GM21367 (cell line): ENCODE measurements around the gene DLL3.
"Not testable (repeated sequence)": the region's sequence is repeated elsewhere in the genome, so short reads cannot be mapped to it uniquely, and the experiment has no call there.

Experiments used
- ATAC-seq: cut with Tn5 transposase; IDR thresholded peaks from one replicate; pipeline ENCODE4 v1.9.1; 2021; ENCODE audit not compliant: unreplicated experiment

DLL3 gene, protein sequence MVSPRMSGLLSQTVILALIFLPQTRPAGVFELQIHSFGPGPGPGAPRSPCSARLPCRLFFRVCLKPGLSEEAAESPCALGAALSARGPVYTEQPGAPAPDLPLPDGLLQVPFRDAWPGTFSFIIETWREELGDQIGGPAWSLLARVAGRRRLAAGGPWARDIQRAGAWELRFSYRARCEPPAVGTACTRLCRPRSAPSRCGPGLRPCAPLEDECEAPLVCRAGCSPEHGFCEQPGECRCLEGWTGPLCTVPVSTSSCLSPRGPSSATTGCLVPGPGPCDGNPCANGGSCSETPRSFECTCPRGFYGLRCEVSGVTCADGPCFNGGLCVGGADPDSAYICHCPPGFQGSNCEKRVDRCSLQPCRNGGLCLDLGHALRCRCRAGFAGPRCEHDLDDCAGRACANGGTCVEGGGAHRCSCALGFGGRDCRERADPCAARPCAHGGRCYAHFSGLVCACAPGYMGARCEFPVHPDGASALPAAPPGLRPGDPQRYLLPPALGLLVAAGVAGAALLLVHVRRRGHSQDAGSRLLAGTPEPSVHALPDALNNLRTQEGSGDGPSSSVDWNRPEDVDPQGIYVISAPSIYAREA

DNA sequence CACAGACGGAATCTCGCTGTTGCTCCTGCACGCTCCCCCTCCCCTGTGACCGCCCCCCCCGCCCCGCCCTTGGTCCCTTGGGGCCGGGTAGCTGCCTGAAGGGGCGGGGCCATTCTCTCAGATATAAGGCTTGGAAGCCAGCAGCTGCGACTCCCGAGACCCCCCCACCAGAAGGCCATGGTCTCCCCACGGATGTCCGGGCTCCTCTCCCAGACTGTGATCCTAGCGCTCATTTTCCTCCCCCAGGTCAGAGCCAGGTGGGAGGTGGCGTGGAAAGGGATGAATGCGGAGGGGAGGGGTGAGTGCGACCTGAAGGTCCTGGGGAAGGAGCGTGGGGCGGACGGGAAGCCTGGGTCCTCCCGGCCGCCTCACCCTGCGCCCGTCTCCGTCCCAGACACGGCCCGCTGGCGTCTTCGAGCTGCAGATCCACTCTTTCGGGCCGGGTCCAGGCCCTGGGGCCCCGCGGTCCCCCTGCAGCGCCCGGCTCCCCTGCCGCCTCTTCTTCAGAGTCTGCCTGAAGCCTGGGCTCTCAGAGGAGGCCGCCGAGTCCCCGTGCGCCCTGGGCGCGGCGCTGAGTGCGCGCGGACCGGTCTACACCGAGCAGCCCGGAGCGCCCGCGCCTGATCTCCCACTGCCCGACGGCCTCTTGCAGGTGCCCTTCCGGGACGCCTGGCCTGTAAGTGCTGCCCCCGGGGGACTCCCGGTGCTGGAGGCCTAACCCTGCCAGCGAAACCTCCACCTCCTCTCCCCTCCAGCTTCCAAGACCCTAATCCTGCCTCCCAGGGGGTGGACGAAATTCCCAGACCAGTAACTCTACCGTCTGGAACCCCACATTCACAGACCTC, at the start of gene DLL3:
TSS of gene DLL3 (plus strand) at position 150 of the 845 bp plus-strand sequence. CDS start at position 178, 28 bp downstream.
- ATAC-seq: no peak

DNA sequence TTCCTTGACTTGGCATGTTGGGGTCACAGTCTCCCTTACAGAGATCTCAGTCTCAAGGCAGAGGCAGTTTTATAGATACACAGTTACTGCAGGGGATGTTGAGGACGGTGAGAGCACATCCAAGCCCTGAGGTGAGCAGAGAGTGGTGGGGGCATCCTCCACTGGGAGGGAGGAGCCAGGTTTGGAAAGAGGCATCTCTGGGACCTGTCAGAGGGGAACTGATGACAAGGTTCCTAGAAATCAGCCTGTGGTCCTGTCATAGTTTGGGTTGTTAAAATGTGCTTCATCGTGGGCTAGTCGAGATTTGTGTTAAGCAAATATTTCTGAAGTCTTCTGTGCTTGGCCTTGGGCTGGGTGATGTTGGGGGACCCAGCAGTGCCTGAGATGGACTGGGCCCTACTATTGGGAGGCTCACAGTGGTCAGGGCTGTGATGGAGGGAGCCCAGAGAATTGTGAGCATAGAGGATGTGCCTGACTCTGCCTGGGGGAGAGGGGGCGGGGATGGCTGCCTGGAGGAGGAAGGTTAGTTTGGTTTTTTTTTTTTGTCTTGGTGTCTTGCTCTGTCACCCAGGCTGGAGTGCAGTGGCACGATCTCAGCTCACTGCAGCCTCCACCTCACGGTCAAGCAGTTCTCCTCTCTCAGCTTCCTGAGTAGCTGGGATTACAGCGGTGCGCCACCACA, 49.5 kb upstream of the DLL3 start:
- no peak for ATAC-seq

DNA sequence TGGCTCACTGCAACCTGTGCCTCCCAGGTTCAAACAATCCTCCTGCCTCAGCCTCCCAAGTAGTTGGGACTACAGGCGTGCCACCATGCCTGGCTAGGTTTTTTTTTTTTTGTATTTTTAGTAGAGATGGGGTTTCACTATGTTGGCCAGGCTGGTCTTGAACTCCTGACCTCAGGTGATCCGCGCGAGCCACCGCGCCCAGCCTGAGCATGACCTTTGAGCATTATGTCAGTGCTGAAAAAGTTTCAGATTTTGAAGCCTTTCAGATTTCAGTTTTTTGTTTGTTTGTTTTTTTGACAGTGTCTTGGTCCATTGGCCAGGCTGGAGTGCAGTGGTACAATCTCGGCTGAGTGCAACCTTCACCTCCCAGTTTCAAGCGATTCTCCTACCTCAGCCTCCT, 47.5 kb upstream of the DLL3 start:
- not testable (repeated sequence) for ATAC-seq

DNA sequence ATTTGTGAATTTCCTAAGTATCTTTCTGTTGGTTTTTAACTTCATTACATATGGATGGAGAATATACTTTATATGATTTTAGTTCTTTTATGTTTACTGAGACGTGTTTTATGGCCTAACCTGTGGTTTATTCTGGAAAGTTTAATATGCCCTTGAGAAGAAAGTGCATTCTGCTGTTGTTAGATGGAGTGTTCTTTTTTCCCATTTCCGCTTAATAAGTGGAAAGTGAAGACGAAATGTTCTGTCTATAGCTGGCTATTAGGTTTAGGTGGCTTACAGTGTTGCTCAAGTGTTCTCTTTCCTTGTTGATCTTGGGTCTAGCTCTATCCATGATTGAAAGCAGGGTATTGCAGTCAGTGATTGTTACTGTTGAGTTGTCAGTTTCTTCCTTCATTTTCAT, 35.3 kb upstream of the DLL3 start:
- ATAC-seq: no peak

DNA sequence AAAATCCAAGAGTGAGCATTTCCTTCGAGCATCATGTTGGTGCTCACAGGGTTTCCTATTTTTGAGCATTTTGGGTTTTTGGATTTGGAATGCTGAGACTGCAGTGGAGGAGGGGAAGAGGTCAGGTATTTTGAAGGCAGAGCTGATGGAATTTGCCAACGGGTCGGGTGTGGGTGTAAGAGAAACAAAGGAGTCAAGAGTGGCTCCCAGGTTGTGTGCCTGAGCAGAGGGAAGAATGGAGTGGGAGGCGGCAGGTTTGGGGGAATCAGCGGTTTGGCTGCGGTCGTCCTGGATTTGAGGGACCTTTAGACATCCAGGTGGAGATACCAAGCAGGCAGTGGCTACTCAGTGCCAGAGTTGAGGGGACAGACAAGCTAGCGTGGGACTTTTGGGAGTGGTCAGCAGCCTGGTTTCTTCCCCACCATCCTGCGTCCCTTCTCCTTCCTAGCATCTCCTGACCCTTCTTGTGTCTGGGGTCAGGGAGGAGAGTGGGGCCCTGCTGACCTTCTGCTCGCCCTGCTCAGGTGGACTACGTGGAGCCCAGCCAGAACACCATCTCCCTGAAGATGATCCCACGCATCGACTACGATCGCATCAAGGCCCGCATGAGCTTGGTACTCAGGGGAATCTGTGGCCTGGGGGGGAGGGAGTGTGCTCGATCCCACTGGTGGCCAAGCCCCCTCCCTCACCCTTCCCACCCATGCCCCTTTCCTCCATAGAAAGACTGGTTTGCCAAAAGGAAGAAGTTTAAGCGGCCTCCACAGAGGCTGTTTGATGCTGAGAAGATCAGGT, 32.6 kb upstream of the DLL3 start:
- no peak for ATAC-seq

DNA sequence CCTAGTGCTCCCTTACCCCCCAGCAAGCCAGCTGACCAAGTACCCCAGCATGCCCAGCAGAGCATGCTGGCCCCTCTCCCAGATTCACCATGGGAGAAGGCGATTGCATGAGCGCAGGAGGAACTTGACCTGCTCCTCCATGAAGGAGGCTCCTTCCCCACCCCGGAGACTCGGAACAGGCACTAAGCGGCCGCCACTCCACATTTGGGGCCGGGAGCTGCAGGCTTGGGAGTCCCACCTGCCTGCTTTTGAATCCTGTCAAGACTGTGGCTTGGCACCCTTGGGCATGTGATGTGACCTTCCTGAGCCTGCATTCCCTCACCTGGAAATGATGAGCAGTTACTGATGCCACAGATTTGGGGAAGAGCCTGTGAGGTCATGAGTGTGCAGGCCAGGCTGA, 30.8 kb upstream of the DLL3 start:
- no peak for ATAC-seq

DNA sequence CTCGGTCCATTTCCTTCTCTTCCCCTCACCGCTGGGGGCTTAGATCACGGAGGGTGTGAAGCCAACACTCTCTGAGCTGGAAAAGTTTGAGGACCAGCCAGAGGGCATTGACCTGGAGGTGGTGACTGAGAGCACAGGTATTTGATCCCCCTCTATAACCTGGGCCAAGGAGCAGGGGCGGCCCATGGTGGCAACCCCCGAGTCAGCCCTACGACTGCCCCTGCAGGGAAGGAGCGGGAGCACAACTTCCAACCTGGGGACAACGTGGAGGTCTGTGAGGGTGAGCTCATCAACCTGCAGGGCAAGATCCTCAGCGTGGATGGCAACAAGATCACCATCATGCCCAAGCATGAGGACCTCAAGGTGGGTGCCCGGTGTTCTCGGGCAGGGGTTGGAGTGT, 29.7 kb upstream of the DLL3 start:
- ATAC-seq: no peak

DNA sequence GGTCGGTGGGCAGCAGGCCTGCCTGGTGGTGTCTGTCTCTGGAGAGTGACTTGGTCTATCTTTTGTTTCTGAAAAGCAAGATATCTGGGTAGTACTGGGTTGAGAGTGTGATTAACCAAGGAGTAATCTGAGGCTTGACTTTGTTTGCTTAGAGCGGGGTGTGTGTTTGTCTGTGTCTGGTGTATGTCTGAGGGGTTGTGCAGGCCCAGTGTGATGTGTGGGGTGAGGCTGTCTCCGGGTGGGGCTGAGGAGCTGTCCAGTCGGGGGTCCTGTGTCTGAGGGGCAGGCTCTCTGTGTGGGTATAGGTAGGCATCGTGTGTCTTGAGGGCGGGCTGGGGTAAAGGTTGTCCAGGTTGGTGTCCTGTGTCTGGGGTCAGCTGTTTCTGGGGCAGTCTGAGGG, 29.2 kb upstream of the DLL3 start:
- no peak for ATAC-seq

DNA sequence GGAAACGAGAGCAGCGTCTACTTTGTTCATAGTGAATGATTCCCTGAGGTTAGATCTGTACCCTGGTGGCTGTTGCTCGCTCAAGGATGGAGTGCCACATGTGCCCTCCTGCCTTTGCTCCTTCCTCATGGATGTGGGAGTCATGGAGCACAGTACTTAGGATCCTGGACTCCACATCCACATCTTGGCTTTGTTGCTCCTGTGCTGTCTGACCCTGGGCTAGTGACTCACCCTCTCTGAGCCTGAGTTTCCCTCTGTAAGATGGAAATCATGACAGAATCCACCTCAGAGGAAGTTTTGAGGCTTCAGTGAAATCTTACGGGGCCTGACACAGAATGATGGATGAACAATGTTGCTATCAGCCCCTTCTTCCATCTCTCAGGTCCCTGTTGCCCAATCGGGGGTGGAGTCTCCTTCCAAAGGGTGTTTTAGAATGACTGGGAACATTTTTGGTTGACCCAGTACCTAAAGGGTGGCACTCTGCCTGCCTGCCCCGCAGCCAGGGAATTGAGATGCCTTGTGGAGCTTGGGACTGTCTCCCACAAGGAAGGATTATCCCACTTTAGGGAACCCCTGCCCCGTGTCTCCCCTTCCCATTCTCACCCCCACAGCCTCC, 27.9 kb upstream of the DLL3 start:
- no peak for ATAC-seq

DNA sequence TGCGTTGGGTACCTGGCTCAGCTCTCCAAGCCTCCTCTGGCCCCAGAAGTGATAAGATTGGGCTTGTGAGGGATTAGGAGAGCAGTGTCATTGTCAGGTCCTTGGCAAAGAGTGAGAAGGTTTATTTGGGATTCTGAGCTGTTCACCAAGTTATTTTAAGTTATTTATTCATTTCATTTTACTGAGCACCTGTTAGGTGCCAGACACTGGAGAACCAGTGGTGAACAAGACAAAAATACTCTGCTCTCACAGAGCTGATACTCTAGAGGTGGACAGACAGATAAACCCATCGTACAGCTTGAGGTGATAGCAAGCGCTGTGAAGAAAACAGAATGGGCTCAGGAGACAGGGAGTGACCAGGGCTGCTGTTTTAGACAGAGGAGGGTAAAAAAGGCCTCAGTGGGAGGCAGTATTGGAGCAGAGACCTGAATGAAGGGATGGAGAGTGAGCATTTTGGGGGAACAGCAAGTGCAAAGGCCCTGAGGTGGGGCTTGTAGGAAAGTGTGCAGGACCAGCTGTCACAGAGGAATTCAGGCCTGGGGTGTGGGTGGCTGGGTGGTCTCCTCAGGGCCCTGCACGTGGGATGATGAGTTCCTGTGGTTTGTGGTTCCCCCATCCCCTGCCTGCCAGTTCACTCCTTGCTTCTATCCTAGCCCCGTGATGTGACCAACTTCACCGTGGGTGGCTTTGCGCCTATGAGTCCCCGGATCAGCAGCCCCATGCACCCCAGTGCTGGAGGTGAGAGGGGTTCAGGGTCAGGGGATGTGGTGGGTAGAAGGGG, 26.8 kb upstream of the DLL3 start:
- no peak for ATAC-seq

DNA sequence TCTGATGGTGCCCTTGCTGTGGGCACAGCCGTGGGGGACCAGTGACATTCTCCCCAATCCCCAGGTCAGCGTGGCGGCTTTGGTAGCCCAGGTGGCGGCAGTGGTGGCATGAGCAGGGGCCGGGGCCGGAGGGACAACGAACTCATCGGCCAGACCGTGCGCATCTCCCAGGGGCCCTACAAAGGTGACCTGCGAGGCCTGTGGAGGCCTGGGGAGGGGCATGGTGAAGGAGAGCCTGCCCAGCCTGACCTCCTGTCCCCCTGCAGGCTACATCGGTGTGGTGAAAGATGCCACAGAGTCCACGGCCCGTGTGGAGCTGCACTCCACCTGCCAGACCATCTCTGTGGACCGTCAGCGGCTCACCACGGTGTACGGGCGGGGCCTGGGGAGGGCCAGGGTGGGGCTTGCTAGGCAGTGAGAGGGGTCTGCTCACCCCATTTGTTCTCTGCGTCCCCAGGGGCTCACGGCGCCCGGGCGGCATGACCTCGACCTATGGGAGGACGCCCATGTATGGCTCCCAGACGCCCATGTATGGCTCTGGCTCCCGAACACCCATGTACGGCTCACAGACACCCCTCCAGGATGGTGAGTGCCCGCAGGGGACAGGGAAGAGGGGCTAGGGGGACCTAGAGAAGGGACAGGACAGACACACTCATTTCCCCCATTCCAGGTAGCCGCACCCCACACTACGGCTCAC, 25.9 kb upstream of the DLL3 start:
- no peak for ATAC-seq

DNA sequence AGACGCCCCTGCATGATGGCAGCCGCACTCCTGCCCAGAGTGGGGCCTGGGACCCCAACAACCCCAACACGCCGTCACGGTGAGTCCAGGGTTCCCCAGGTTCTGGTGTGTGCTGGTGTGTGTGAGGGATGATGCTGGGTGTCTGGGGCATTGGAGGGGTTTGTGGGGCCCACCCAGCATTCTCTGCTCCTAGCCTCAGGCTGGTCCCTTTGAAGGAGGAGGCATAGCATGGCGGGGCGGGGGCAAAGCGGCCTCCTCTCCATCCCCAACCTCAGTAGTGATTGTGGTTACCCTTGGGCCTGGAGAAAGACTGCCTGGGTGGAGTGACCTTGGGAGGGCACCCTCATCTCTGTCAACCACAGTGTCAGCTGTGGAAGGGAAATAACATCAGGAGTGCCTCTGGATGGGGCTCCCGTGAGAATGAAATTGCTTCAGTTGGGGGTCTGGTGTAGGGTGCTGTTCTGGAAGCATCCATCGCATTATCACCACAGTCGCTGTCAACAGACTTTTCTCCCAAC, 25.2 kb upstream of the DLL3 start:
- ATAC-seq: no peak

DNA sequence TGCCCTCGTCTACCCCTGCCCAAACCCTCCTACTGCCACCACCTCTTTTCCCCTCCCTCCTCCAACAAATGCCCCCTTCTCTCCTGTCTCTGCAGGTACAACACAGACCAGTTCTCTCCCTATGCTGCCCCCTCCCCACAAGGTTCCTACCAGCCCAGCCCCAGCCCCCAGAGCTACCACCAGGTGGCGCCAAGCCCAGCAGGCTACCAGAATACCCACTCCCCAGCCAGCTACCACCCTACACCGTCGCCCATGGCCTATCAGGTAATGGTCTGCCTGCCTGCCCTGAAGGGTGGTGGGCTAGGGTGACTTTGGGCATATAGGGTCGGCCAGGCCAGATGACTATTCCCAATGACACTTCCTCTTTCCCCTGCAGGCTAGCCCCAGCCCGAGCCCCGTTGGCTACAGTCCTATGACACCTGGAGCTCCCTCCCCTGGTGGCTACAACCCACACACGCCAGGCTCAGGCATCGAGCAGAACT, 24.6 kb upstream of the DLL3 start:
- ATAC-seq: no peak

DNA sequence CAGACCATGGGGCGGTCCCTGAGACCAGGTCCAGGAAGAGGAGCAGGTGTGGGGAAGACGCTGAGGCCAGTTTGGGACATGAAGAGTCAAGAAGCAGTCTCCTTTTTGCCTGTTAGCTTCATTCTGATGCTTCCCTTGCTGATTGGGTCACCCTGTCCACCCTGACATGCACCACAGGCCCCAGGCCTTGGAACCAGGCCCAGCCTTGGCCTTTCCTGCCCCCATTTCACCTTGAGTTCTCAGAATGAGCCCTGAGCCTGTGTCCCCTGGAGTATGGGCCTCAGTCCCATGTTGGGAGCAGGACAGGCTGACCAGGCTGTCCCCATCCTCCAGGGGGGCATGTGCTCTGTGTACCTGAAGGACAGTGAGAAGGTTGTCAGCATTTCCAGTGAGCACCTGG, 23.0 kb upstream of the DLL3 start:
- no peak for ATAC-seq

DNA sequence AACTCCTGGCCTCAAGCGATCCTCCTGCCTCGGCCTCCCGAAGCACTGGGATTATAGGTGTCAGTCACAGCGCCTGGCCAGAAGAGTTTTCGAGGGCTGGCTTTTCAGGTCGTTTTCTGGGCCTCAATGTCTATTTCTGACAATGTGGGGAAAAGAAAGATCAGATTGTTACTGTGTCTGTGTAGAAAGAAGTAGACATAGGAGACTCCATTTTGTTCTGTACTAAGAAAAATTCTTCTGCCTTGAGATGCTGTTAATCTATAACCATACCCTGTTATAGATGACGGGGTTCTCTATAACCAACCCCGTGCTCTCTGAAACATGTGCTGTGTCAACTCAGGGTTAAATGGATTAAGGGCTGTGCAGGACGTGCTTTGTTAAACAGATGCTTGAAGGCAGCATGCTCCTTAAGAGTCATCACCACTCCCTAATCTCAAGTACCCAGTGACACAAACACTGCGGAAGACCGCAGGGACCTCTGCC, 19.4 kb upstream of the DLL3 start:
- ATAC-seq: not testable (repeated sequence)

DNA sequence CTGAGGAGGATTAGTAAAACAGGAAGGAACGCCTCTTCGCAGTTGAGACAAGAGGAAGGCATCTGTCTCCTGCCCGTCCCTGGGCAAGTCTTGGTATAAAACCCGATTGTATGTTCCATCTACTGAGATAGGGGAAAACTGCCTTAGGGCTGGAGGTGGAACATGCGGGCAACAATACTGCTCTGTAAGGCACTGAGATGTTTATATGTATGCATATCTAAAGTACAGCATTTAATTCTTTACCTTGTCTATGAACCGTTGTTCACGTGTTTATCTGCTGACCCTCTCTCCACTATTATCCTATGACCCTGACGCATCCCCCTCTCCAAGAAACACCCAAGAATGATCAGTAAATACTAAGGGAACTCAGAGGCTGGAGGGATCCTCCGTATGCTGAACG, 18.8 kb upstream of the DLL3 start:
- no peak for ATAC-seq

DNA sequence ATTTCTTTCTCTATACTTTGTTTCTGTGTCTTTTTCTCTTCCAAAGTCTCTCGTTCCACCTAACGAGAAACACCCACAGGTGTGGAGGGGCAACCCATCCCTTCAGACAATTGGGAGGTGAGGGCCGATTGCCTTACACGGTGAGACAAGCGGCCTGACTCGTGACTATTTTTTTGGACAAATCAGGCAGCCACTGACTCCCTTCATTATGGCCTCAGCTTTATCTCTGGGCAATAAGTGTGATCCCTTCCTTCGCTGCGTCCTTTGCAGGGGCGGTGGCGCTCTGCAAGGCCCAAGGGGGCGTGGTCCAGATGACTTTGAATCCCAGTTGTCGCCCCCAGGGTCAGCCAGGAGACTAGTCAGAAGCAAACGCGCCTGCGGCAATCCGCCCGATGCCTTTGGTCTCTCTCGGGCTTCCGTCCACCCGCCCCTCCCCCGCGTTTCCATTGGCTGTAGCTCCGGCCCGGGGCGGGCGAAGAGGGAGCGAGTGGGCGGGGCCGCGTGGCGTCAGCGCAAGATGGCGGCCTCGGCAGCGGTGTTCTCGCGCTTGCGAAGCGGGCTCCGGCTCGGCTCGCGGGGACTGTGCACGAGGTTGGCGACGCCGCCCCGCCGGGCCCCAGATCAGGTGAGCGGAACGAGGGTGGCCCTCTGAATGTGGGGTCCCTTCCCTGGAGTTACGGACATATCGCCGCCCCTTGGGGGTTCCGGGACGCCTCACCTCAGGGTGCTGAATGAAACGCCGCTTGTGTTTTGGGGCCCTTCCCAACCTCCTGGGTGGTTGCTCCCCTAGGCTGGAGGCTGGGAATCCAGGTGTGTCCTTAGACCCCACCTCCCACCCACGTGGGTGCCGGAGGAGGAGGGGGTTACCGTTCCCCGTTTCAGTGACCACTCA, 18.2 kb upstream of the DLL3 start, which contains the start of gene TIMM50:
TSS of gene TIMM50 (plus strand) at position 502 of the 892 bp plus-strand sequence. CDS start at position 518, 16 bp downstream.
- peak; percentile 65 for ATAC-seq
